HG02759 (cell line): ENCODE measurements around the gene TRIM42.

Source experiments
- ATAC-seq: cut with Tn5 transposase; IDR thresholded peaks from one replicate; pipeline ENCODE4 v1.9.1; 2021; ENCODE audit warnings: mild to moderate bottlenecking, moderate library complexity; ENCODE audit not compliant: unreplicated experiment

Gene TRIM42

GRCh38 chr3:140677764-140678163 is at the start of gene TRIM42:
TSS of gene TRIM42 (plus strand) at chr3:140678064. CDS start at chr3:140678230, 166 bp downstream.
- ATAC-seq, result no peak

DNA sequence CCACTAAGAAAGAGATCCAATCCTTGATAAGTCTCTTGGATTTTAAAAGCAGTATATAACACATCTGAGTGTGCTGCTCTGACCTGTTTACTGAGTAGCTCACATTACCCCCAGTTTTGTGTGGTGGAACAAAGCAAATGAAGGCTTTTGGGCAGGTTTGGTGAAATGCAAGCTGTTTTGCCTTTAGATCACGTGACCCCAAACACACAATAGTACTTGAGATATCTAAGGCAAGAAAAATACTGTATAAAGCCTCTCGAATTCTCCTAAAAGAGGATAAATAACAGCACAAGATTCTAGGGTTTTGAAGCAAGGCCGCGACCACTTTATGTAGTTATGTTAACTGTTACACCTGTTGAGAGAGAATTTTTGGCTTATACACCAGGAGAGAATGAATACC is 49.3 kb upstream of the TRIM42 start:
- ATAC-seq, result no peak

- no peak for ATAC-seq
Measured at GRCh38 chr3:140629357-140630137, 48.3 kb upstream of the TRIM42 start.

DNA sequence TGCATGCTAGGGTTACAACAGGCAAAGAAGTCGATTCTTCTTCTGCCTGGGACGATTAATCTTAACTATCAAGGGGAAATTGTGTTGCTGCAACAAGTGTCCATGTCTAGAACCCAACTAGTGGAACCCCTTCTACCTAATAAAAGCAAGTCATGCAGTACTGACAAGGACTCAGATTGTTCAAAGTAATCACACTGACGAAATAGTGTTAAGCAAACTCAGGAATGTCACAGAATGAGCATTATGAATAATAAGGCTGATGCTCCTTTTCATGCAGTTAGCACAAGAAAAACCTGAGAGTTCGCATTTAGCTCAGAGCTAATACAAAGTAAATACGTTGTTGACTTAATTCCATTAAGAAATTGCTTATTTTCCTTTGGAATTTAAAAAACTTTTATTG is 47.5 kb upstream of the TRIM42 start:
- no peak for ATAC-seq

DNA sequence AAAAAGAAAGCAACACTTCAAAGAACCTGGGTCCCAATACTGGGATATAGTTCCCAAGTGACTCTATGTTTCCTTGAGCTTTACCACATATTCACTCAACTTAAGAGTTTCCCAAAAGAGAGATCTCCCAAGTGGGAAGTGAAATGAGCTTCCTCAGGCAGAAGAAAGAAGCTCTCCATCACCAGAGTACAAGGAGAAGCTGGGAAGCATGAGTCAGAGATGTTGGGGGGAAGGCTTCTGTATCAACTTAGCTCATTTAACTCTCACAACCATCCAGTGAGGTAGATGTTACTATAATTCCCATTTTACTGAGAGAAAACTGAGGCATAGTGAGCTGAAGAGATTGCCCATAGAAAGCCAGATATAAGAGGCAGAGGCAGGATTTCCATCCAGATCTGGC is 47.0 kb upstream of the TRIM42 start:
- no peak for ATAC-seq

DNA sequence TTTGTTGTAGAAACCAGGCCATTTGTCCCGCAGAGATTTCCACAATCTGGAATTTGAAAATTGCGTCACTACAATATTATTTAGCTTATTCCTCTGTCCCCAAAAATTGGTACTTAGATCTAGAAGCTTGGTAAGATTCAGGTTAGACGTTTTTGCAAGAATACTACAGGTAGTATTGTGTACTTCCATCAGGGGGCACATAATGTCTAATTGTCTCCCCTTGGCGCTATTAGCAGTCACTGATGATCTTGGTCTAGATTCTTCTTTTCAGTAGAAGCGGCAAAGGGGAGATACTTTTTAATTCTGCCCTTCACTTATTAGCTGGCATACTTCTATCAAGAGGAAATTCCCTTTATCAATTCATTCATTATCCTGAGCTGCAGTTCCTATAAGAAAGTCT is 42.6 kb upstream of the TRIM42 start:
- ATAC-seq, result no peak

GRCh38 chr3:140636406-140637138 is 41.3 kb upstream of the TRIM42 start:
- ATAC-seq, result no peak

DNA sequence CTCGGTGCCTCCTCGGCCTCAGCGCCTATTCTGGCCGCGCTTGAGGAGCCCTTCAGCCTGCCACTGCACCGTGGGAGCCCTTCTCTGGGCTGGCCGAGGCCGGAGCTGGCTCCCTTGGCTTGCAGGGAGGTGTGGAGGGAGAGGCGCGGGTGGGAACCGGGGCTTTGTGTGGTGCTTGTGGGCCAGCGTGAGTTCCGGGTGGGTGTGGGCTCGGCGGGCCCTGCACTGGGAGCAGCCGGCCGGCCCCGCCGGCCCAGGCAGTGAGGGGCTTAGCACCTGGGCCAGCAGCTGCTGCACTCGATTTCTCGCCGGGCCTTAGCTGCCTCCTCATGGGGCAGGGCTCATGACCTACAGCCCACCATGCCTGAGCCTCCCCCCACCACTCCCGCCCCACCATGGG is 26.6 kb upstream of the TRIM42 start:
- ATAC-seq, result no peak

- ATAC-seq, result peak; percentile 93
Measured at GRCh38 chr3:140655678-140656077, 22.2 kb upstream of the TRIM42 start.

GRCh38 chr3:140664111-140664510 is 13.8 kb upstream of the TRIM42 start:
- no peak for ATAC-seq

- ATAC-seq, result no peak
Measured at GRCh38 chr3:140682586-140682985, 4.7 kb downstream of the TRIM42 start.

DNA sequence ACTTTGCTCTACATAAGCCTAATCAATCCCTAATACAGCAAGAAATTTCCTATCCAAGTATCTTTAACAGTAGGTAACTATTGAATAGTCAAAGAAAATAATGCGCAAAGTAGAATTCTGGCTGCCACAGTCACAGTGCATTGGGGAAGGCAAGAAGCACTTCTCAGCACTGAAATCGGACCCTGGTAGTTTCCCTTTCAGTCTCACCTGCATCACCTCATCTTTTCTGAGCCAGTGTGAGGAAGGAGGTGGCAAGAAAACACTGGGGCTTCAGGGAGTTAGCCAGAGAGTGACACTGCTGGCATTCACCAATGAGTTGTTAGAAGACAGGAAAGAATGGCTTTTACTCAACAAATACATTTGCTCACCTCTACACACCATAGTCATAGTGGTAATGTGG is 8.3 kb downstream of the TRIM42 start:
- ATAC-seq, result no peak

DNA sequence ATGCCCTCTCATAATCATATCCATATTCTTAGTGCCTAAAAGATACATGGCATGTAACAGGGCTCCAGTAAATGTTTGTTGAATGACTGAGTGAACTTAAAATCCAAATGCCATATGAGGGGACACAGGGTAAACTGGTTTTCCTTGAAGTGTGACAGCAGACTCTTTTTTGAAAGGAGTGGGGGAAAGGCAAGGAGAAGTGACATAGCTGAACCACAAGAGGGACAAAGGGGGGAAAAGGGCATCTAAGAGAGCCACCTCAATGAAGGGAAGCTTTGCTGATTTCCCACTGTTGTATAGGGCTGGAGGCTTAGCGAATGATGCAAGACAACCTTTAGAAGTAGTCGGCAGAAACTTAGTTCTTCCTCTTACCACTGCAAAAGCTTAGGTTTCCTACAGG is 9.1 kb downstream of the TRIM42 start:
- no peak for ATAC-seq

- ATAC-seq, result no peak
Measured at GRCh38 chr3:140695361-140696061, 17.6 kb downstream of the TRIM42 start.

DNA sequence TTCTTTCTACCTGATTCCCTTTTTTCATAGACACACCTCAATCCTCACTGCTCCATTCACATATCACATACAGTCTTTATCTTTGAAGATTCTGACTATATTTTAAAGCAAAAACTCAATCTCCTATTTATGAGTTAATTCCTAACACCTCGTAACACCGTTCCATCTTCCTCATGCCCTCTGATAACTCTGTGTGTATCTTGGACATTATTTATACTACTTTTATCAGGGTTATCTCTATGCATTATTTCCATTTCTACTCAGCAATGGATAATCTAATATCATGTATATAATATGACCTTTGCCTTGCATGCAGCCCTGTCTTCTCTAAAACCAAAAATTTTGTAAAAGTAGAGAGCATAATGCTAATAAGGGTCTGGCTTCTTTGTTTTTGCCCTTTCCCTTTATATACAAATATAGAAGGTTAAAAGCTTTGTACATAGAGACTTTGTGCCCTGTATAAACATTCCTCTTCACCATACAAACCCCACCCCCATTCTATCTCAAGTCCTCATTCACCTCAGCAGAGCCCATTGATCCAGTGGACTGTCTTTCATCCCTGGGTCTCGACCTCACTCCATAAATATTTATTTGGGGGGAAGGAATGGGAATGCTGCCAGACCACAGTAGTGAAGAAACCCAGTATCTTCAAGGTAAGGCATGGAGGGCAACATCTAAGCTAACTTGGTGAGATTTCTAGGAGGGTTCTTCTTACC is 21.8 kb downstream of the TRIM42 start:
- no peak for ATAC-seq

DNA sequence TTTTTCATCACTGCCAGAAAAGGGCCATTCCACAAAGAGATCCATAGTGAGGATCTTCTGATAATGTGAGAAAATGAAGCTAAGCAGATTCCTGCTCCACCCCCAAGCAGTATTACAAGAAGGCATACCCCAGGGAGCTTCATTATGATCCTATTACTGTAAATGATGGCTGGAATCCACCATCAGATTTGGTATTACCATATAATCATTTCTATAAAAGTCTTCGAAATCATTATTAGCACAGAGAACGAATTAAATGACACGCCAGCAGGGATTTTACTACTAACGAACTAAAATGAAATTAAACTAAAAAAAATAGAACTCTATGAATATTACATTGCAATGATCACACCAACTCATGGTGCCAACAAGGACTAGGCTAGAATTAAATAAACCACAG is 24.4 kb downstream of the TRIM42 start:
- ATAC-seq, result no peak

DNA sequence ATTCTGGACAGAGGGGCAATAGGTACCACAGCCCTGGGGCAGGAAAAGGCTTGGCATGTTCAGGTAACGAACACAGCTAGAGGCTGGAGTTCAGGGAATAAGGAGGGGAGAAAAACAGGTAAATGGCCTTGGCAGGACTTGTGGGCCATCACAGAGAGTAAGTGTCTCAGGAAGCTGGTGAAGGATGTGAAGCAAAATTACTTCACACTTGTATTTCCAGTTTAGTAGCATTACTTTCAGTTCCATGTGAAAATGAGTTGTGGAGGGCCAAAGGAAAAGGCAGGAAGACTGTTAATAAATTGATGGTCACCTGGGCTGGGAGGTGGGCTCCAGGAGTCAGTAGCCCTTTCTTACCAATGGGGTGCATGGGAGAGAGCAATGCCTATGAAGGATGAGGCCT is 25.6 kb downstream of the TRIM42 start:
- ATAC-seq, result no peak

DNA sequence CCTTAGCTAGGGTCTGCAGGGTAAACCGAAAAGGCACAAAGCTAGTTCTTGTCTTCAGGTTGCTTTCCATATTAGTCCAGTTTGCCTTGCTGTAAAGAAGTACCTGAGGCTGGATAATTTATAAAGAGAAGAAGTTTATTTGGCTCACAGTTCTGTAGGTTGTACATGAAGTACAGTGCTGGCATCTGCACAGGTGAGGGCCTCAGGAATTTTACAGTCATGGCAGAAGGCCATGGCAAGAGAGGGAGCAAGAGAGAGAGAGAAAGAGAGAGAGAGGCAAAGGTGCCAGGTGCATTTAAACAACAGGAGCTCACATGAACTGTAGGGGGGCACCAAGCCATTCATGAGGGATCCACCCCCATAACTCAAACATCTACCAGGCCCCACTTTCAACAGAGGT is 26.9 kb downstream of the TRIM42 start:
- no peak for ATAC-seq

DNA sequence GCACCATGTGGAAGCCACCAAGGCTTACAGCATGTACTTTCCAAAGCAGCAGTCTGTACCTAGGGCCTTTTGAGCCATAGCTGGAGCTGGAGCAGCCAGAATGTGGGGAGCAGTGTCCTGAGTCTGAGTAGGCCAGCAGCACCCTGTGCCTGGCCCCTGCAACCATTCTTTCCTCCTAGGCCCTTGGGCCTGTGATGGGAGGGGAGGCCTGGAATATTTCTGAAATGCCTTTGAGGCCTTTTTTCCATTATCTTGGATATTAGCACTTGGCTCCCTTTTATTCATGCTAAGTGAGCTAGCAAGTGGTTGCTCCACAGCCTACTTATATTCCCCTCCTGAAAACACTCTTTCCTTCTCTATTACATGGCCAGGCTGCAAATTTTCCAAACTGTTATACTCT is 28.1 kb downstream of the TRIM42 start:
- no peak for ATAC-seq

GRCh38 chr3:140706360-140706759 is 28.5 kb downstream of the TRIM42 start:
- no peak for ATAC-seq

DNA sequence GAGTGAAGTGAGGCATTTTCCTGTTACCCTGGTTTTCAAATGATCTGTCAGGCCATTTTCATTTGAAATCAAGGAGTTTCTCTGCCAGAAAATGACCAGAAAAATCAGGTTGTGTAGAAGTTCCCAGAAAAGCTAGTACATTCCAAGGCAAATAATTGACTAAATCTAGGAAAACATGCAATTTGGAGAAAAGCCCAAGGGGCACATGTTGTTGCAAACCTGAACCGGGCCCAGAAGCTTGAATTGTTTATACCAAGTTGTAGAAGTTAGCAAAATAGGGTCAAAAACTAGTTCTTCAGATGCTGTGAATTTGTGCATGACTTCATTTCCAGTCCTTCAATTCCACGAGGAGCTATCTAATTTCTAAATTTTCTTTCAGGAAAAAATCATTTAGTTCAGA is 31.0 kb downstream of the TRIM42 start:
- ATAC-seq, result no peak
